GM12801 (cell line): ENCODE measurements around the gene TBC1D22A.

Source experiments
- TF ChIP-seq, protein P1 (sequence below): IDR thresholded peaks from one replicate; pipeline ENCODE4 v1.5.1; 2011; ENCODE audit warnings: control low read depth; ENCODE audit not compliant: insufficient read length; ENCODE audit errors: extremely low read depth

The TBC1D22A gene

DNA sequence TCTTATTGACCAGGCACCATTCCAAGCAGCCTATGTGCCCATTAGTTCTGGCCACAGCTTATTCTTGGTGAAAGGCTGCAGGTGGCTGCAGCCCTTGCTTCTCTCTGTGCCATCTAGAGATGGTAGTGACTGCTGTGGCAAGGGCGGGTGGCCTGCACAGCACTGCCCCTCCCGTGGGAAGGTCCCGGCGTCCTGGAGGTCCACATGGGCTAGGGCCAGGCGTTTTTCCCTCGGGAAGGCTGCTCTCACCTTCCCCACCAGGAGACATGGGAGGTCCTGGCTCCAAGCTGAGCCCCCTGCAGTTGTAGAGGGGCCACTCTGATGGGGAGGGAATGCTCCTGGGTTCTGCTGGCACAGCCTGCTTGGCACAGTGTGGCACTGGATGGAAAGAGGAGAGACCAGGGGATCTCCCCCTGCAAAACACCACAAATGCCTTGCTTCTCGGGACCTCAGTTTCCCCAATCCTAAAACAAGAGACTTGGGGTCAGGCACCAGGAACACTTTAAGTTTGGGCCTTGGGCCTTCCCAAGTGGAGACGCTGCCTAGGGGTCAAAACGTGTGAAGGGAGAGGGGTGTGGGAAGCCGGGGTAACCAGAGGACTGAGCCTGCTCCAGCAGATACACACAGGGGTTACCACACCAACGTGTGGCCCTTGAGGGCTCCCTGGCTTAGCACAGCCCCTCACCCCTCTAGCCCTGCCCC lies 10.0 kb upstream of the TBC1D22A start:
- TF ChIP-seq, protein P1, sequence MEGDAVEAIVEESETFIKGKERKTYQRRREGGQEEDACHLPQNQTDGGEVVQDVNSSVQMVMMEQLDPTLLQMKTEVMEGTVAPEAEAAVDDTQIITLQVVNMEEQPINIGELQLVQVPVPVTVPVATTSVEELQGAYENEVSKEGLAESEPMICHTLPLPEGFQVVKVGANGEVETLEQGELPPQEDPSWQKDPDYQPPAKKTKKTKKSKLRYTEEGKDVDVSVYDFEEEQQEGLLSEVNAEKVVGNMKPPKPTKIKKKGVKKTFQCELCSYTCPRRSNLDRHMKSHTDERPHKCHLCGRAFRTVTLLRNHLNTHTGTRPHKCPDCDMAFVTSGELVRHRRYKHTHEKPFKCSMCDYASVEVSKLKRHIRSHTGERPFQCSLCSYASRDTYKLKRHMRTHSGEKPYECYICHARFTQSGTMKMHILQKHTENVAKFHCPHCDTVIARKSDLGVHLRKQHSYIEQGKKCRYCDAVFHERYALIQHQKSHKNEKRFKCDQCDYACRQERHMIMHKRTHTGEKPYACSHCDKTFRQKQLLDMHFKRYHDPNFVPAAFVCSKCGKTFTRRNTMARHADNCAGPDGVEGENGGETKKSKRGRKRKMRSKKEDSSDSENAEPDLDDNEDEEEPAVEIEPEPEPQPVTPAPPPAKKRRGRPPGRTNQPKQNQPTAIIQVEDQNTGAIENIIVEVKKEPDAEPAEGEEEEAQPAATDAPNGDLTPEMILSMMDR = no peak

DNA sequence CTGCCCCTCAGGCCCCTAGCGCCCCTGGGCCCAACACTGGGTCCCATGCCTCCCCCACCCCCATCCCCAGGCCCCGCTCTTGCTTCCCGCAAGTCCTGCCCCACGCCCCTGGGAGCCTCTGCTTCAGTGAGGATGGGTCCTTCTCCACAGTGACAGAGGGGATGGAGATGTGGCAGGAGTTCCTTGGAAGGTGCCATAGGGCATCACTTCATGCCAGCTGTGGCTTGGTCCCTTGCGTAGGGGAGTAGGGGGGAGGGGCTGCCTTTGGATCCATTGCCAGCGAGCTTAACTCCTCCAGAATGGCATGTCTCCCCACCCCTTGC lies 9.5 kb upstream of the TBC1D22A start:
- TF ChIP-seq, protein P1 = no peak

DNA sequence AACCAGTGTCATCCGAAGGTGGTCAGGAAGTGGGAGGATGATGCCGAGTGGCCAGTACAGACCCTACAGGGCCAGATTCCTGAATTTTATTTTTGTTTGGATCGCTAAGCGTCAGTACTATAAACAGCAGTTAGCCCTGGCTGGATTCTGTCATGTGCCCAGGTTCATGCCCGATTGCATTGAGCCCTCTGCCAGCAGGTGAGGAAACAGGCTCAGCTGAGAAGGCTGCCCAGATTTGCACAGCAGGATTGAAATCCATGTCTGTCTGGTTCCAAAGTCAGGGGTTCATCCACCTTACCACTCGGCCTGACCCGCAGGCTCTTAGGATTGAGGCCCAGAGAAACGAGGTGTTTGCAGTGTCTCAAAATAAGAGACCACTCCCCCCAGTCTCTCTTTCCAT lies 9.1 kb upstream of the TBC1D22A start:
- TF ChIP-seq, protein P1 = no peak

DNA sequence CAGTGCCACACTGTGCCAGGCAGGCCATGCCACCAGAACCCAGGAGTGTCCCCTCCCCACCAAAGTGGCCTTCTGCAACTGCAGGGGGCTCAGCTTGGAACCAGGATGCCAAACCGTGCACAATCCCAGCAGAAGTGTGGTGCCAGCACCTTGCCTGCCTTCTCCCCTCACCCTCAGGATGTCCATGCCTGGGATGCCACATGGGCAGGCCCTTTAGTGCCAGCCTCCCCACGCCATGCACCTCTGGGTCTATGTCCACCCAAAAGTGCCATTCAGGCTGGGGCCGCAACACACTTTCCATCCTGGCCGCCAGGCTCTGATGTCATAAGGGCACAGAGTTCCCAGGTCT lies 8.7 kb upstream of the TBC1D22A start:
- TF ChIP-seq, protein P1 = no peak

DNA sequence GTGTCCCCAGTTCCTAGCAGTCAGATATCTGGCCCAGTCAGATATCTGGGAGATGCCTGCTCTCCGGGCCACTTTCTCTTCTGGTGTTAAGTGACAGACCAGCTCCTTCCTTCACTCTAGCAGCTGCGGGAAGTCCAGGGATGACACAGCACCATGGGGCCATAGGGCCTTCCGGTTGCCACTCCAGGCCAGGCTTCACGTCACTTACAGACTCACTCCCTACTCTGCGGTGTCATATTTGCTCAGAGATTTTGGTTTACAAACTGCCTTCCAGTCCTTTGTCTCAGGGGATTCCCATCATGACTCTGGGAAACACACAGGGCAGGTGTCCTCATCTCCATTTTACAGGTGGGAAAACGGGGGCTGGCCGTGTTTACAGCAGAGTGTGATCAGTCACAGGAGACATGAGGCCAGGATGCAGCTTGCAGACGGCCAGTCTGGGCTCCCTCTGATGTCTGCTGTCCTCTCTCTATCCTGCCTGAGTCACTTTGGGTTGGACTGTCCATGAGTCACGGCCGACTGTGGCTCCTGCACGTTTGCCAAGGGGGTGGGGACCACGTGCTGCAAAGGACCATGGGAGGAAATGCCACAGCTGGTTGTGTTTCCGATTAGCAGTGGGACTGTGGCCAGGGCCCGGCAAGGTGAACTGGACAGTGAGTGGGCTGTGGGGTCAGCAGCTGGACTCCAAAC lies 8.2 kb upstream of the TBC1D22A start:
- TF ChIP-seq, protein P1 = no peak

DNA sequence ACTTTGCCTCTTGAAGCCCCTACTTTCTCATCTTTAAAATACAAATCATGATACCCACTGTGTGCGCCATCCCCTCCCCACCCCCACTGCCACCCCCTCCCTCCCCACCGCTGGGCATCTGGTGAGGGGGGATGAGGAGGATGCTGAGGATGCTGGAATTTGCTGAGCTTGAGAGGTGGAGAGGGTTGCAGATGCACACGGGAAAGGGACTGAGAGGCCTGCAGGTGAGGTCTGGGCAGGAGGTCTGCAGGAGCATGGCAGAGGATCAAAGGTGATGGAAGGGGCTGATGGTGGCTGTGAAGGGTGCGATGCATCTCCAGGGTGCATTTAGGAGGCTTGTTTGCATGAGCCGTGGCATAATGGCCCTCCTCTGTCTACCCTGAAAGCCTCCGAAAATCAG lies 7.6 kb upstream of the TBC1D22A start:
- TF ChIP-seq, protein P1 = no peak

DNA sequence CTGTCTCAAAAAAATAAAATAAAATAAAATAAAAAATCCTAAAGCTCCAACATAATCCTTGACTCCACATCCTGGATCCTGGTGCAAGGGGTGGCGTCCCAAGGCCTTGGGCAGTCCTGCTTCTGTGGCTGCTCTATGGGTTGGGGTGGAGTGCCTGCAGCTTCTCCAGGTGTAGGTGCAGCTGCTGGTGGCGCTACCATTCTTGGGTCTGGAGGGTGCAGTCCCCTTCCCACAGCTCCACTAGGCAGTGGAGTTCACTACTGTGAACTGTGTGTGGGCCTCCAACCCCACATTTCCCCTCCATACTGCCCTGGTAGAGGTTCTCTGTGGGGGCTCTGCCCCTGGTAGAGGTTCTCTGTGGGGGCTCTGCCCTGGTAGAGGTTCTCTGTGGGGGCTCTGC lies 6.9 kb upstream of the TBC1D22A start:
- TF ChIP-seq, protein P1 = no peak
